Glomerular visceral epithelial cell (primary cell): Measurements from ENCODE around the gene DUSP1.

Experiments
- DNase-seq: peaks from one replicate; pipeline ENCODE4 v3.0.0-alpha.2; 2016; ENCODE audit errors: extremely low spot score

Gene DUSP1

GRCh38 chr5:172743112-172743959 is 27.7 kb downstream of the DUSP1 start:
- no peak for DNase-seq

- DNase-seq = no peak
These were observed 29.8 kb downstream of the DUSP1 start for GRCh38 chr5:172741206-172741582.

DNA sequence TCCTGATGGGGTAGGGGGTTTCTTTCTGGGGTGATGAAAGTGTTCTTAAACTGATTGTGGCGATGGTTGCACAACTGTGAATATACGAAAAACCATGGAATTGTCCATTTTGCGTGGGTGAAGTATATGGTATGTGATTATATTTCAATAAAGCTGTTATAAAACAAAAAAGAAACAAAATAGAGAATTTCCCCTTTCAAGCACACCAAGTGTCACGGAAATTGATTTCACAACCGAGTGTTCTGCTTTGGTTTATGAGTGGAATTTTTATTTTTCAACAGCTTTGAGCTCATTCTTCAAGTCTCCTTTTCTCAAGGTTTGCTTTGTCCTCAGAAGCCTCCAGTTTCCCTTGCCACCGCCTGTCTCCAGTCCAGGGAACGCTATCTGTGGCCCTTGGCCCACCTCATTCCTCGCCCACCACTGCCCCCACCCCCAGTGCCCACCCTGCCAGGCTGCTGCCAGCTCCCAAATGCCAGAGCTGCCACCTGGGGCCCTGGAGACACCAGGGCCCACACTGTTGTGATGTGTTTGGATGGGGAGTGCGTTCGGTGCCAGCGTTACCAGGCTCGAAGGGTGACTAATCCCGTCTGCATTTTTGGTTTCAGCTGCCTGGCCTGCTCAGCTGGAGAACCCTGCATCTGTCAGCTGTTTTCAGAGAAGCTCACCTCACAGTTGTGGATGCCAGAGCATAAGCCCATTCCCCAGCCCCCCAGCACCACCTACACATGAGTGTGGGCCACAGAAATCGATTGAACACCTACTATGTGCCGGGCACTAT is 30.4 kb downstream of the DUSP1 start:
- DNase-seq = peak; percentile 98

GRCh38 chr5:172739375-172739774 is 31.6 kb downstream of the DUSP1 start:
- DNase-seq = no peak

GRCh38 chr5:172736508-172737135 is 34.4 kb downstream of the DUSP1 start:
- DNase-seq = no peak

GRCh38 chr5:172735141-172735831 is 35.7 kb downstream of the DUSP1 start:
- DNase-seq = no peak

DNA sequence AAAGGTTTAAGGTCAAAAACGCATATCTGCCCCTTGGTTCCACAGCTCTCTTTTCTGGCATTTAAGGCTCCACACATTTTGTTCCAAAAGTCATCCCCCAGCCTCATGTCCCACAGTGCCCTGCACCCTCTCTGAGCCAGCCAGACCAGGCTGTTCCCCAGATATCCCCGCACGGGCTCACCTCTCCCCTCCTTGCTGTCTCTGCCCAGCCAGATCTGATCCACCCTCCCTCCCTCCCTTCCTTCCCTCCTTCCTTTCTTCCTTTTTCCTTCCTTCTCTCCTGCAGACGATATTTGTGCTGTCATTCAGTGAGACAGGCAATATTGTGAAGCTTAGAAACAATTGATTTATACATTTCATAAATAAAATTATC is 37.0 kb downstream of the DUSP1 start:
- DNase-seq = no peak

- DNase-seq = peak; percentile 99
These were observed 37.6 kb downstream of the DUSP1 start for GRCh38 chr5:172733131-172733973.

DNA sequence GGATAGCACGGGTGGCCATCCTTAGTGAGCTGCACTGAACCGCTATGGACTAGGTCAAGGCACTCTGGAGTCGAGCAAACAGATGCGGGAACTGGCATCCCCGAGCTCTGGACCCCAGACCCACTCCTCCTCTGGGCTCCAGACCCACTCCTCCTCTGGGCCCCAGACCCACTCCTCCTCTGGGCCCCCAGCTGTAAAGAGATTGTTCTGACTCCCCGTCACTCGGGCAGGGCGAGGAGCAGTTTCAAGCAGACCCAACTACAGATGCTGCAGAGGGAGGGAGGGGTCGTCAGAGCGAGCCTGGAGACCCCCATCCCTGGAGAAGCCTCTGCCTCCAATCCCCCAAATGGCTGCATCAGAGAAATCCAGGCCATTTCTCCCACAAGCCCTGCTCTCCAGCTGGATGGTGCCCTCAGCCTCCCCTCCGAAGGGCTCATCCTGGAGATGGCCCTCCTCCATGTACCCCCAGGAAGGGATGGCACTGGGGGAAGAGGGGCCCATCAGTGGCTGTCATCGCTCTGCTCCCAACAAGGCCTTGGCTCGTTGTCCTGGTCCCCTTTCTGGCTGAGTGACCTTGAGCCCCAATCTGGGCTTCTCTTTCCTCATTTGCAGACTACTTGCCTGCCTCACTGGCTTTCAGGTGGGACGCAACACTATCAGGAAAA is 38.7 kb downstream of the DUSP1 start:
- no peak for DNase-seq

DNA sequence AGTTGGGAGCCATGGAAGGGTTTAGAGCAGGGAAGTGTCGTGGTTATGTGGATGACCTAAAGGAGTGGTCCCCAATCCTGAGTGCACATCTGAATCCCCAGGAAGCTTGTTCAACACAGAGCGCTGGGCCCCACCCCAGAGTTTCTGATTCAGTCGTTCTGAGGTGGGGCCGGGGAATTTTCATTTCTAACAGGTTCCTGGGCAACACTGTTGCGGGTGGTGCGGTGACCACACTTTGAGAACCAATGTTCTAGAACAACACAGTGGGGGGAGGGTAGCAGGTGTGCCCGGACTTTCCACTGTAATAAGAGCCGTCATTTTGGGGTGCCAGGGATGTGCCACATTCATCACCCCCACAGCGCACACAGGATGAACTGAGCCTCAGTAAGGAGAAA is 39.3 kb downstream of the DUSP1 start:
- DNase-seq = no peak

DNA sequence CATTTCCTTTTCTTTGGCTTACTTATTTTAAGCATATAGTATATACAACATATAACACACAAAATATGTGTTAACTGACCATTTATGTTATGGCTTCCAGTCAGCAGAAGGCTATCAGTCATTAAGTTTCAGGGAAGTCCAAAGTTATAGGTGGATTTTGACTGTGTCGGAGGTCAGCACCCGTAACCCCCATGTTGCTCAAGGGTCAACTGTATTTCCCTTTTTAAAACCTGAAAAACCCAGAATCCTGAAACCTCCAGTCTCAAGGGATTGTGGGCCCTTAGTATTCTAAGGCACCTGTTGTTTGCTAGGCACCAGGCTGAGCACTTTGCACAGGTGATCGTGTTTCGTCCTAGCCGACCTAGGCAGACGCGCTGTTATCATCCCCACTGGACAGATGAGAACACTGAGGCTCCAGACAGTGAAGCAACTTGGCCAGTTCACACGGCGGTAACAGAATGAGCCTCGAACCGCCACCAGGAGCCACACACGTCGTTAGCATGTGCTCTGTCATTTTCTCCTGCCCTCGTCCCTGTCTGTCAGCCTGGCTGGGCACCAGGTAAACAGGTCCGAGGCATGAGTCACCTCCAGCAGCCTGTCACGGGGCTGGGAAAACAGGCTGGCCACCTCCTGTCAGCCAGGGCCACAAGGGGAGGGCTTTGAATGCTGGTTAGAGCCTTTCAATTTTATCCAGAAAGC is 39.9 kb downstream of the DUSP1 start:
- peak; percentile 59 for DNase-seq

DNA sequence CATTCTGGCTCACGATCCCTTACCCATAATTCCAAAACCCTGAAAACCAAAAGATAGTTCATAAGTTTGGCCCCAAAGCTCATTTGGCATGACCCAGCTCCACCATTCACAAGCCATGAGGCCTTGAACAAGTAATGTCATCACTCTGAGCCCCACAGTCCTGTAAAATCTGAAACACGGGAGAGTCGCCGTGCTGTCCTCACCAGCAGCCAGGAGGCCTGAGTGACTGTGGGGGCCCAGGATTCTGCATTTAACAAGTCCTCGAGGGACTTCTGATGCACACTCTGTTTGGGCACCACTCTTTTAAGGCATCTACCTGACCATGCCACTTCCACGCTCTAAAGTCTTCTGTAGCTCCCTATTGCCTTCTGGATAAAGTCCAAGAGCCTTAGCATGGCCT is 40.8 kb downstream of the DUSP1 start:
- DNase-seq = no peak

GRCh38 chr5:172729588-172729987 is 41.4 kb downstream of the DUSP1 start:
- DNase-seq = no peak

GRCh38 chr5:172728481-172729241 is 42.3 kb downstream of the DUSP1 start:
- DNase-seq = no peak

DNA sequence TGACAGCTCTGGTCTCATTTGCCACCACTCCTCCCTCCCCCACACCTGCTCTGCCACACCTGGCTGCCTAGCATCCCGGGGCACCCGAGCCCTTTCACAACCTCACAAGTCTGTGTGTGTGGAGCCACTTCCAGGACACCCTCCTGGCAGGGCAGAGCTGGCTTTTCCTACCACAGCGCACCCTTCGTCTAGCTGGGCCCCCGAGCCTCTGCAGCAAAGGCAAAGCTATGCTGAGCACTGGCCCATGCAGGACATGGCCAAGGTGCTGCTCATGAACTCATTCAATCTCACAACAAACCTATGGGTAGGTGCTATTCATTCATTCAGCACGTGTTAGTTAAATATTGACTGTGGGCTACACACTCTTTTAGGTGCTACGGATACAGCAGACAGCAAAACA is 43.4 kb downstream of the DUSP1 start:
- DNase-seq = no peak

DNA sequence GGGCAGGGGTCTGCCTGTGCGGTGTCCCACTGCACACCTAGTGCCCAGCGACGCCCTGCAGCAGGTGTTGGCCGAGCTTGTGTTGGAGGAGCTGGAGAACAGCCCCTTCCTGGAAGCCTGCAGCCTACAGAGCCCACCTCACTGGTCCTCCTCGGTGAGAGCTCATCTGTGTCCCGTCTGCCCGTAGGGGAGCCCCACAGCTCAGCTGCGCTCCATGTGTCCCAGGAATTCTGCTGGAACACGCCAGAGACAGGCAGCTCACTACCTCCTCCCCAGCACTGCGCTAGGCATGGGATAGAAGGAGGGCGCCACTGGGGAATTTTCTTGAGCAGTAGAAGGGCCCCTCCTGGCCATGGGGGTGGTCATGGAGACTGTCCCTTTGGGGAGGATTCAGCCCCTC is 44.0 kb downstream of the DUSP1 start:
- no peak for DNase-seq

DNA sequence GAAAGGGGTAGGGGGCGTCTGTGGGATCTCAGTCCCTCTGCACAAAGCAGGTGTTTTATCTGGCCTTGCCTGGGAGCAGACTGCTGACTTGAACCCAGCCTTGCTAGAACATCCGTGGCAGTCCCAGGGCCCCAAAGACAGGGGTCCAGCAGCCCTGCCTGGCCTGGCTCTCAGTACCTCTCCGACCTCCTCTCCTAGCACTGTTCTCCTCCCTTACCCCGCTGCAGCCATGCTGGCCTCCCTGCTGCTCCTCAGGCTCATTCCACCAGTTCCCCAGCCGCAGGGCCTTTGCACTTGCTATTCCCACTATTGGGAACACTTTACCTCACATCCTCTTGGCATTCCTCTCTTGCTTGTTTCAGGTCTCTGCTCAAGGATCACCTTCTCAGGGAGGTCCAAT is 45.2 kb downstream of the DUSP1 start:
- DNase-seq = no peak

- no peak for DNase-seq
These were observed 45.7 kb downstream of the DUSP1 start for GRCh38 chr5:172725273-172725672.
